Measurements from ENCODE around the gene TMEM218. TPM values are rescaled to one million over a fixed set of nuclear protein-coding genes. Genes with fewer than 3 reads are reported as not detected.

Gene TMEM218
- total RNA-seq, 1 experiment from 2014 or later, result 14.3 TPM

DNA sequence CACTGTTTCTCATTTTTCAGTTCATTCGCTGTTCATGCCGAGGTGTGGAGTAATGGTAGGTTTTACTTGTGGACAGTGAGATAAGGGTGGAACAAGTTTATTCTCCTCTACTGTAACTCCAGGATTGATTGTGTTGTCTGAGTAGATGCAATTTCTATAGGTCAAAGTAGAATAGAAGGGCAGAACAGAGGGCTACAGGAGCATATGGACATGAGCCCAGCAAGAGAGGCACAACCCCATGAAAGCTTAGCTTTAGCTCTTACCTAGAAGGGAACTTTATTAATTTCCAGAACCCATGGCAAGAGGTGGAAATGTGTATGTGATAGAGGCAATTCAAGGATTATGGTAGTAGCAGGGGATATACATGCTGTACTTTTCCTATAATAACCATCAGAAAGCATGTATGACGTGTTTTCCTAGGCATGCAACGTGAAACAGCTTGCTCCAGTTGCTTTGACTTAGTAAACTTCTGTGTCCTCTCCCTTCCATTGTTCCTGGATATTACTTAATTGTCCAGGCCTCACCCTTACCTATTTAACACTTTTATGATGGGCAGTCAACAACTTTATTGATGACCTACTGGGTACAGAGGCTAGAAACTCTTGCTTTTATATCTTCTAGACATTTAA, 62.1 kb downstream of the TMEM218 start:
- H4K91ac ChIP-seq (ENCODE audit: insufficient read length, low read depth, low read length), result no peak overlapping the region
- no peak overlapping the region for H3K27ac ChIP-seq (ENCODE audit: insufficient read length, low read depth, low read length)
- H3T11ph ChIP-seq (ENCODE audit: low read length), result no peak overlapping the region
- H3K27me3 ChIP-seq (ENCODE audit: insufficient read depth, low read length), result no peaks in the 10 kb centered on the region
- no peak overlapping the region for H2BK15ac ChIP-seq (ENCODE audit: low read depth, low read length)
- H2BK12ac ChIP-seq (ENCODE audit: insufficient read length, low read depth, low read length), result no peak overlapping the region
- H3K79me2 ChIP-seq (ENCODE audit: insufficient read depth, low read length), result no peaks in the 10 kb centered on the region
- no peaks in the 10 kb centered on the region for H3K23me2 ChIP-seq (ENCODE audit: insufficient read length, low read depth, low read length, poor library complexity, severe bottlenecking)
- H3K18ac ChIP-seq (ENCODE audit: insufficient read length, low read depth, low read length), result no peak overlapping the region
- no peaks in the 10 kb centered on the region for H3K9me3 ChIP-seq (ENCODE audit: control insufficient read depth, low read depth, low read length)
- no peak overlapping the region for H2BK20ac ChIP-seq (ENCODE audit: low read depth, low read length, poor library complexity, severe bottlenecking)
- WGBS (ENCODE audit: extremely low coverage, insufficient read length, low lambda C conversion rate), result no CpG with 5 or more reads among the region's 4 CpGs
- no peaks in the 10 kb centered on the region for H3K4me1 Mint-ChIP-seq
- H3K9ac ChIP-seq (ENCODE audit: extremely low read depth, insufficient read length, low read length), result no peak overlapping the region
- H3K4me1 ChIP-seq (ENCODE audit: insufficient read depth, low read length), result no peaks in the 10 kb centered on the region
- H4K8ac ChIP-seq (replicated peaks; ENCODE audit: insufficient read length, low read depth, low read length), result no peak overlapping the region
- DNase-seq, result no peak
- peaks cover 0 to 8% of the 10 kb centered on the region in 2 experiments; a peak in 3 of 5 replicates for H3K9me3 Mint-ChIP-seq
- peaks cover 0 to 5% (median 3%) of the 10 kb centered on the region in 3 experiments; a peak in 3 of 7 replicates for H3K36me3 Mint-ChIP-seq (ENCODE audit: insufficient read depth in 1 of 3, low read depth in 3 of 3)
- TF ChIP-seq, protein P1, sequence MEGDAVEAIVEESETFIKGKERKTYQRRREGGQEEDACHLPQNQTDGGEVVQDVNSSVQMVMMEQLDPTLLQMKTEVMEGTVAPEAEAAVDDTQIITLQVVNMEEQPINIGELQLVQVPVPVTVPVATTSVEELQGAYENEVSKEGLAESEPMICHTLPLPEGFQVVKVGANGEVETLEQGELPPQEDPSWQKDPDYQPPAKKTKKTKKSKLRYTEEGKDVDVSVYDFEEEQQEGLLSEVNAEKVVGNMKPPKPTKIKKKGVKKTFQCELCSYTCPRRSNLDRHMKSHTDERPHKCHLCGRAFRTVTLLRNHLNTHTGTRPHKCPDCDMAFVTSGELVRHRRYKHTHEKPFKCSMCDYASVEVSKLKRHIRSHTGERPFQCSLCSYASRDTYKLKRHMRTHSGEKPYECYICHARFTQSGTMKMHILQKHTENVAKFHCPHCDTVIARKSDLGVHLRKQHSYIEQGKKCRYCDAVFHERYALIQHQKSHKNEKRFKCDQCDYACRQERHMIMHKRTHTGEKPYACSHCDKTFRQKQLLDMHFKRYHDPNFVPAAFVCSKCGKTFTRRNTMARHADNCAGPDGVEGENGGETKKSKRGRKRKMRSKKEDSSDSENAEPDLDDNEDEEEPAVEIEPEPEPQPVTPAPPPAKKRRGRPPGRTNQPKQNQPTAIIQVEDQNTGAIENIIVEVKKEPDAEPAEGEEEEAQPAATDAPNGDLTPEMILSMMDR (conservative IDR thresholded peaks at IDR 0.05), result no peak
- H3K79me1 ChIP-seq (ENCODE audit: insufficient read depth, low read depth, low read length, poor library complexity, severe bottlenecking), result no peaks in the 10 kb centered on the region
- no peak overlapping the region for H2AFZ ChIP-seq (ENCODE audit: low read length)
- H3K4ac ChIP-seq (ENCODE audit: low read depth, low read length), result no peak overlapping the region
- no peak overlapping the region for H3K14ac ChIP-seq (ENCODE audit: insufficient read depth, low read length)
- no peaks in the 10 kb centered on the region for H4K20me1 ChIP-seq (ENCODE audit: control insufficient read depth, insufficient read depth, insufficient read length)
- H2BK120ac ChIP-seq (ENCODE audit: low read depth, low read length, poor library complexity, severe bottlenecking), result no peak overlapping the region
- no peak overlapping the region for H3K27ac Mint-ChIP-seq
- H3K4me2 ChIP-seq (ENCODE audit: insufficient read depth, insufficient read length, low read length), result no peak overlapping the region
- no peak overlapping the region for H3K56ac ChIP-seq (ENCODE audit: insufficient read length, low read depth, low read length)
- no peak overlapping the region for H3K23ac ChIP-seq (ENCODE audit: insufficient read length, low read depth, low read length)
- no peak overlapping the region for H3K4me3 Mint-ChIP-seq
- no peaks in the 10 kb centered on the region for H3K27me3 Mint-ChIP-seq (ENCODE audit: low read depth)
- H4K5ac ChIP-seq (ENCODE audit: insufficient read length, low read depth, low read length), result no peak overlapping the region
- no peak overlapping the region for H2AK5ac ChIP-seq (ENCODE audit: insufficient read length, low read length)
- no peak overlapping the region for H2BK5ac ChIP-seq (ENCODE audit: insufficient read length, low read length)

Other genes with a start within 250 kb of the TMEM218 start
- gene ROBO3, start 246.2 kb downstream of the TMEM218 start, total RNA-seq (2021), result 11.8 and 12.6 TPM in 2 replicates
- not detected in 2 replicates for gene ROBO4, start 213.8 kb downstream of the TMEM218 start, total RNA-seq (2021)
- gene HEPN1, start 192.4 kb downstream of the TMEM218 start, total RNA-seq (2021), result not detected in 2 replicates
- not detected in 2 replicates for gene HEPACAM, start 175.6 kb downstream of the TMEM218 start, total RNA-seq (2021)
- gene CCDC15, start 157.4 kb downstream of the TMEM218 start, total RNA-seq (2021), result 2.3 and 2.8 TPM in 2 replicates
- gene SLC37A2, start 48.3 kb downstream of the TMEM218 start, total RNA-seq (2021), result 0.61 and 1.2 TPM in 2 replicates
- 1.3 and 1.4 TPM in 2 replicates for gene PKNOX2, start 53.1 kb upstream of the TMEM218 start, total RNA-seq (2021)

All from H9 (cell line).